NB4 (cell line): ENCODE data around the gene KIRREL3.

Experiments
- DNase-seq: peaks from one replicate; pipeline ENCODE4 v3.0.0; 2010; ENCODE audit warnings: low read depth
- H3K4me3 ChIP-seq: one replicate; pipeline ENCODE4 v1.5.1; 2011; ENCODE audit warnings: mild to moderate bottlenecking, low read depth, low read length, moderate library complexity
- MAX ChIP-seq: IDR thresholded peaks from 2 replicates; pipeline ENCODE4 v1.6.1; 2011; ENCODE audit warnings: low read depth, low read length
- MYC ChIP-seq: IDR thresholded peaks from 2 replicates; pipeline ENCODE4 v1.6.1; 2011; ENCODE audit warnings: low read depth, low read length
- POLR2A ChIP-seq: IDR thresholded peaks from 2 replicates; pipeline ENCODE4 v1.6.1; 2011; ENCODE audit warnings: mild to moderate bottlenecking; ENCODE audit not compliant: insufficient read length; ENCODE audit errors: extremely low read depth
- TF ChIP-seq, protein P1 (sequence below): IDR thresholded peaks from one replicate; pipeline ENCODE4 v1.5.1; 2012; ENCODE audit warnings: low read depth, low read length

Gene KIRREL3

DNA sequence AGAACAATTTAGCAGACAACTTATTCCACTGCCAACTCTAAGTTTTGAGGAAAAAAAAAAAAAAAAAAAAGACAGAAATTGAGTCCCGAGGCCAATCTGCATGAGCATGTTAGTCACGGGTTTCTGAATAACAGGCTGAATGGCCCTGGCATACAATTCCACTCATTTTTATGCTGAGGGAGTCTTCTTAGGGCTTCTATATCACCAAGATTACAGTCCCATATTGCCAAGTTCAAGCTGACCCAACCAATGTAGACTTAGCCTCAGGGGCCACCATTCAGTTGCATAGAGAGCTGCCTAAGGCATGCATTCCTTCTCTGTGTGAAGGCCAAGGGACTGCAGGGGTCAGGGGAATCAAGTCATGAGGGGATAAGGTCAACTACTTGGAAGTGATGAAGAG, 27.5 kb downstream of the KIRREL3 start:
- H3K4me3 ChIP-seq = no peak overlapping the region
- DNase-seq = no peak
- no peak for TF ChIP-seq POLR2A
- no peak for TF ChIP-seq MYC
- TF ChIP-seq, protein P1, sequence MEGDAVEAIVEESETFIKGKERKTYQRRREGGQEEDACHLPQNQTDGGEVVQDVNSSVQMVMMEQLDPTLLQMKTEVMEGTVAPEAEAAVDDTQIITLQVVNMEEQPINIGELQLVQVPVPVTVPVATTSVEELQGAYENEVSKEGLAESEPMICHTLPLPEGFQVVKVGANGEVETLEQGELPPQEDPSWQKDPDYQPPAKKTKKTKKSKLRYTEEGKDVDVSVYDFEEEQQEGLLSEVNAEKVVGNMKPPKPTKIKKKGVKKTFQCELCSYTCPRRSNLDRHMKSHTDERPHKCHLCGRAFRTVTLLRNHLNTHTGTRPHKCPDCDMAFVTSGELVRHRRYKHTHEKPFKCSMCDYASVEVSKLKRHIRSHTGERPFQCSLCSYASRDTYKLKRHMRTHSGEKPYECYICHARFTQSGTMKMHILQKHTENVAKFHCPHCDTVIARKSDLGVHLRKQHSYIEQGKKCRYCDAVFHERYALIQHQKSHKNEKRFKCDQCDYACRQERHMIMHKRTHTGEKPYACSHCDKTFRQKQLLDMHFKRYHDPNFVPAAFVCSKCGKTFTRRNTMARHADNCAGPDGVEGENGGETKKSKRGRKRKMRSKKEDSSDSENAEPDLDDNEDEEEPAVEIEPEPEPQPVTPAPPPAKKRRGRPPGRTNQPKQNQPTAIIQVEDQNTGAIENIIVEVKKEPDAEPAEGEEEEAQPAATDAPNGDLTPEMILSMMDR = no peak
- no peak for TF ChIP-seq MAX

DNA sequence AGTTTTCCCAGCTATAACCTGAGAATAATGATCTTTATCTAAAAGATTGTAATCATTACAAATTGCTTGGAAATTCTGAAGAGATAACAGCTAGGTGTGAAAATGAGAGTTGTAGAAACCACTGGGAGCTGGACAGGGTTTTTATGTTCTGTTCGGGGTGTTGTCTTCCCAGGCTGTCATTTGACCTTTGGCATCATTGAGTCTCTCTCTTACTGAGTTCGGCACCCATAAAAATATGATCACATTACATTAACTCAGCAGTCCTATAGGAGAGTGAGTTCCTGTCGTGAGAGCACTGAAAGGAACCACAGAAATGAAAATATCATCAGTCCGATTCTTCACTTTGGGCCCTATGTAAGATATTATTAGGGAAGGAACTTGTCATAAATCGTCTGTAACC, 29.3 kb downstream of the KIRREL3 start:
- no peak for DNase-seq
- no peak overlapping the region for H3K4me3 ChIP-seq
- TF ChIP-seq MAX (no peak), POLR2A (no peak), MYC (no peak)
- TF ChIP-seq, protein P1 = no peak

- no peak overlapping the region for H3K4me3 ChIP-seq
Measured at GRCh38 chr11:126969865-126970479, 30.6 kb downstream of the KIRREL3 start.

DNA sequence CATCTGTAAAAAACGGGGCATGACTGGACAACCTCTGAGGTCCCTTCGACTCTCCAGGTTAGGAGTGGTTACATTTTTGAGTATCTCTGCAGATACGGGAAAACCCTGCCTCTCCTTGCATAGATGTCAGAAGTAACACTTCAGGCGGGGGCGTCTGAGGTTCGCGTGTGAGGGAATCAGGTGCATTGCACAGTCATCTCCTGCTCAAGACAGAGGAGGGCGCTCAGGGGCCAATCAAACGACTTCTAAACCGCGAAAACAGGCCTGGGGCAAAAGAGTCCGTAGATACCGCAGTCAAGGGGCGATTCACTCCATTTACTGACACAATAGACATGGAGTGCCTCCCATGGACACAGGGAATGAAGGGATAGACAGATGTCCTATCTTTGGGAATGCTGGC, 31.7 kb downstream of the KIRREL3 start:
- H3K4me3 ChIP-seq = no peak overlapping the region
- TF ChIP-seq POLR2A = no peak
- TF ChIP-seq MAX = no peak
- TF ChIP-seq, protein P1 = no peak
- TF ChIP-seq MYC = no peak
- peak; percentile 13 for DNase-seq

More at GRCh38 chr11:126969865-126970479, 30.6 kb downstream of the KIRREL3 start:
- no peak for TF ChIP-seq POLR2A
- TF ChIP-seq, protein P1 = peak; percentile 59
- TF ChIP-seq MYC = no peak
- TF ChIP-seq MAX = no peak
- peak; percentile 25 for DNase-seq

- H3K4me3 ChIP-seq = no peak overlapping the region
- TF ChIP-seq, protein P1 = no peak
- TF ChIP-seq POLR2A (no peak), MAX (no peak)
- no peak for DNase-seq
Measured at GRCh38 chr11:126965331-126965730, 35.2 kb downstream of the KIRREL3 start.
